ENCODE measurements around the gene SNX20. TPM values are rescaled to one million over a fixed set of nuclear protein-coding genes. Genes with fewer than 3 reads are reported as not detected.

Gene SNX20
- total RNA-seq, 1 donor from 2014 or later: not detected

DNA sequence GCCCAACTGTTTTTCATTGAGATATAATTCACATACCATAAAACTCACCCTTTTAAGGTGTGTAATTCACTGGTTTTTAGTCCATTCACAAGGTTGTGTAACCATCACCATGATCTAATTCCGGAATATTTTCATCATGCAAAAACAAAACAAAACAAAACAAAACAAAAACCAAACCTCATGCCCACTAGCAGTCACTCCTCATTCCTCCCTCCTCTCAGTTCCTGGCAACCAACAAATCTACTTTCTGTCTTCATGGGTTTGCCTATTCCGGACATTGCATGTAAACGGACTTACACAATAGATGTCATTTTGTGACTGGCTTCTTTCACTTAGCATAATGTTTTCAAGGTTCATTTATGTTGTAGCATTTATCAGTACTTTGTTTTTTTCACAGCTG, 7.8 kb upstream of the SNX20 start:
- no peak for TF ChIP-seq CTCF (IDR thresholded peaks at IDR 0.05; ENCODE audit: insufficient read depth, low read length, poor library complexity, severe bottlenecking)
- peaks cover 12% of the 10 kb centered on the region for H3K27me3 ChIP-seq (ENCODE audit: control insufficient read depth, insufficient read depth, low read length)
- no peak overlapping the region for H3K4me3 ChIP-seq (ENCODE audit: low read depth, low read length)
- no peak for DNase-seq (ENCODE audit: low read depth)
- no peaks in the 10 kb centered on the region for H3K36me3 ChIP-seq (ENCODE audit: control insufficient read depth, insufficient read depth, low read length)

DNA sequence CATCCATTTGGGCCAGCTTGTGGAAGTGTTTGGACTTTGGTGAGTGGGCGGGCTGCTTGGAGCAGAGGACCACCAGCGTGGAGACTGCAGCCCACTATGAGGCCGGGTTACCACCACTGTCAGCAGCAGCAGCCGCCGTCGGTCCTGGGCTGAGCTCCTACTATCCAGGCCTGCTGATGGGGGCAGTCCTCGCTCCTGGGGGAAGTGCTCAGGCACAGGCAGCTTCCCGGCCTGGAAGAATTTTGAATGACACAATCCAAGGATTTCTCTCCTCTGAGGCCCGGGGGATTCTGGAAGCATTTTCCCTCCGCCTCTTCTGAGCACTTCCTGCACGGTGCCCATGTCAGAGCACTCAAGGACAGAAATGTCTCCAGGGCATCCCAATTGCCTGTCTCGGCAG, 7.0 kb upstream of the SNX20 start:
- peaks cover 4% of the 10 kb centered on the region for H3K27me3 ChIP-seq (ENCODE audit: control insufficient read depth, insufficient read depth, low read length)
- H3K36me3 ChIP-seq (ENCODE audit: control insufficient read depth, insufficient read depth, low read length): no peaks in the 10 kb centered on the region
- H3K4me3 ChIP-seq (ENCODE audit: low read depth, low read length): no peak overlapping the region
- DNase-seq (ENCODE audit: low read depth): no peak
- TF ChIP-seq CTCF (IDR thresholded peaks at IDR 0.05; ENCODE audit: insufficient read depth, low read length, poor library complexity, severe bottlenecking): no peak

- H3K27me3 ChIP-seq (ENCODE audit: control insufficient read depth, insufficient read depth, low read length): no peaks in the 10 kb centered on the region
- no peaks in the 10 kb centered on the region for H3K36me3 ChIP-seq (ENCODE audit: control insufficient read depth, insufficient read depth, low read length)
- DNase-seq (ENCODE audit: low read depth): no peak
- no peak overlapping the region for H3K4me3 ChIP-seq (ENCODE audit: low read depth, low read length)
- TF ChIP-seq CTCF (IDR thresholded peaks at IDR 0.05; ENCODE audit: insufficient read depth, low read length, poor library complexity, severe bottlenecking): no peak
Observed at GRCh38 chr16:50685462-50686063, 4.5 kb upstream of the SNX20 start.

GRCh38 chr16:50684823-50685461, 3.8 kb upstream of the SNX20 start:
- Histone ChIP-seq H3K4me3 (ENCODE audit: low read depth, low read length) (no peak overlapping the region), H3K36me3 (ENCODE audit: control insufficient read depth, insufficient read depth, low read length) (no peaks in the 10 kb centered on the region), H3K27me3 (ENCODE audit: control insufficient read depth, insufficient read depth, low read length) (no peaks in the 10 kb centered on the region)
- DNase-seq (ENCODE audit: low read depth): no peak
- TF ChIP-seq CTCF (IDR thresholded peaks at IDR 0.05; ENCODE audit: insufficient read depth, low read length, poor library complexity, severe bottlenecking): no peak

GRCh38 chr16:50683689-50684374, 2.7 kb upstream of the SNX20 start:
- no peak for TF ChIP-seq CTCF (IDR thresholded peaks at IDR 0.05; ENCODE audit: insufficient read depth, low read length, poor library complexity, severe bottlenecking)
- DNase-seq (ENCODE audit: low read depth): no peak
- no peaks in the 10 kb centered on the region for H3K36me3 ChIP-seq (ENCODE audit: control insufficient read depth, insufficient read depth, low read length)
- H3K4me3 ChIP-seq (ENCODE audit: low read depth, low read length): no peak overlapping the region
- no peaks in the 10 kb centered on the region for H3K27me3 ChIP-seq (ENCODE audit: control insufficient read depth, insufficient read depth, low read length)
